Central memory CD8-positive, alpha-beta T cell (primary cell): Measurements from ENCODE around the gene RADIL.
A peak's percentile ranks its signal among the peaks of the same experiment; 100 is the strongest.

Experiments used
- ATAC-seq: fragments of 150-1000 bp; cut with Tn5 transposase; replicated peaks from 2 replicates; pipeline ENCODE4 v1.10.0; 2022; ENCODE audit warnings: mild to moderate bottlenecking, moderate FRiP score, moderate number of reproducible peaks; ENCODE audit not compliant: poor library complexity, severe bottlenecking; ENCODE audit errors: extremely low read depth
- DNase-seq, 2 donors: peaks; one replicate each; pipeline ENCODE4 v3.0.0; 2021; ENCODE audit warnings: low spot score in 2 of 2
- H3K27ac Mint-ChIP-seq: one replicate; pipeline ENCODE4 v1.8.0; 2022; ENCODE audit warnings: low read depth, mild to moderate bottlenecking, moderate library complexity, mixed read lengths
- H3K27me3 Mint-ChIP-seq: one replicate; pipeline ENCODE4 v1.8.0; 2022; ENCODE audit warnings: mixed read lengths
- H3K36me3 Mint-ChIP-seq: one replicate; pipeline ENCODE4 v1.8.0; 2022; ENCODE audit warnings: mild to moderate bottlenecking, moderate library complexity, mixed read lengths; ENCODE audit not compliant: insufficient read depth
- H3K4me1 Mint-ChIP-seq: one replicate; pipeline ENCODE4 v1.8.0; 2022; ENCODE audit warnings: mixed read lengths
- H3K4me3 Mint-ChIP-seq: one replicate; pipeline ENCODE4 v1.8.0; 2022; ENCODE audit warnings: mild to moderate bottlenecking, moderate library complexity, mixed read lengths
- H3K9me3 Mint-ChIP-seq: one replicate; pipeline ENCODE4 v1.8.0; 2022; ENCODE audit warnings: mixed read lengths

Gene RADIL

GRCh38 chr7:4878336-4879335 lies 4.9 kb downstream of the RADIL start:
- H3K27me3 Mint-ChIP-seq: peaks cover 30% of the 10 kb centered on the region
- no peak for DNase-seq
- no peaks in the 10 kb centered on the region for H3K36me3 Mint-ChIP-seq
- no peak overlapping the region for H3K4me3 Mint-ChIP-seq
- no peak overlapping the region for H3K27ac Mint-ChIP-seq
- H3K4me1 Mint-ChIP-seq: peaks cover 10% of the 10 kb centered on the region
- no peak for ATAC-seq
- no peaks in the 10 kb centered on the region for H3K9me3 Mint-ChIP-seq

DNA sequence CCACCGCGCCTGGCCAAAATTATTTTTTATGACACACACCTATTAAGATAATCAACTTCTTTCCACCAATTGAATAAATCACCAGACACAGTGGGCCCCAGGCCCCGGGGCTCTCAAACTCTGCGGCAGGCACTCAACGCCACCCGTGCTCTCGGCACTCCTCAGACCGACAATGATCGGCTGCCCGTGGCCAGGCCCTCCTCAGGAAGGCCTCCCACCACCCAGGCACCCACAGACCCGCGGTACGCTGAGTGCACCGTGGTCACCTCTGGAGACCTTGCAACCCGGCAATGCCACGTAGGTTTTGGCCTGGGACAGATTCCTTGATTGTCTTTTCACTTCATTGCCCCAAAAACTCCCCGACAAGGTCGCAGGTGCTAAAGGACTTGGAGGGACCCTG lies 6.9 kb downstream of the RADIL start:
- Mint-ChIP-seq H3K4me3 (no peak overlapping the region), H3K27me3 (peaks cover 39% of the 10 kb centered on the region), H3K9me3 (no peaks in the 10 kb centered on the region), H3K27ac (no peak overlapping the region), H3K4me1 (no peaks in the 10 kb centered on the region), H3K36me3 (no peaks in the 10 kb centered on the region)
- no peak for ATAC-seq
- no peak for DNase-seq

- Mint-ChIP-seq H3K27ac (no peak overlapping the region), H3K4me1 (peaks cover 5% of the 10 kb centered on the region), H3K36me3 (no peaks in the 10 kb centered on the region), H3K4me3 (no peak overlapping the region), H3K9me3 (no peaks in the 10 kb centered on the region), H3K27me3 (peaks cover 46% of the 10 kb centered on the region)
- ATAC-seq (no peak), DNase-seq (no peak)
These were observed 8.1 kb downstream of the RADIL start for GRCh38 chr7:4875391-4875790.

DNA sequence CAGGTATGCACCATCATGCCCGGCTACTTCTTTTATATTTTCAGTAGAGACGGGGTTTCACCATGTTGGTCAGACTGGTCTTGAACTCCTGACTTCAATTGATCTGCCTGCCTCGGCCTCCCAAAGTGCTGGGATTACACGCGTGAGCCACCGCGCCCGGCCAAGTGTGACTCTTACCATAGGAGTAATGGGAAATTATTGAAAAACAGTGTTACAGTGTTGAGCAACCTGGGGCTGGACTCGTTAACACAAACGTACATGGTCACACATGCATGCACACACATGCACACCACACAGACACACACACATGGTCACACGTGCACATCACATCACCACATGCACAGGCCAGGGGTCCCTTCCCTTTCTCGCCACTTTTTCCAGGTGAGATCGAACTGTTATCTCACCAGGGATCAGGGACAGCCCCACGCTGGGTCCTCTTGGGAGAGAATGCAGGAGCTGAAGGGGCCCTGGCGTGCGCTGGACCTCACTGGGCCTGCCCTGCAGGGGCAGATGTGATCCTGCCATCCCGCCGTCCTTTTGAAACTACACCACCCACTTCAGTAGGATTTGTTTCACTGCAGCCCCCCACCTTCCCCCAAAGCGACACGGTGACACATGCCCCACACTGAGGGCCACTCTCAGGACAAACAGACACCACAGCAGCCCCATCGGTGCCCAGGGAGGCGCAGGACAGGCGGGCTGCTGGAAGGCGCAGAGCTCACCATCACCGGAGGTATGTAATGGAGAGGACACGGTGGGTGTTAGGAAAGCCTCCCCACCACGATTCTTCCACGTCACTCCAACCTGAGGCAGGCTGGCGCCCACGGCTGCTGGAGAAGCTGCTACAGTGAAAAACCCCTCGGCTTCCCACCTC lies 10.2 kb downstream of the RADIL start:
- no peak for DNase-seq
- H3K27me3 Mint-ChIP-seq: peaks cover 54% of the 10 kb centered on the region
- H3K9me3 Mint-ChIP-seq: no peaks in the 10 kb centered on the region
- no peak for ATAC-seq
- no peak overlapping the region for H3K4me3 Mint-ChIP-seq
- H3K27ac Mint-ChIP-seq: no peak overlapping the region
- peaks cover 5% of the 10 kb centered on the region for H3K4me1 Mint-ChIP-seq
- H3K36me3 Mint-ChIP-seq: no peaks in the 10 kb centered on the region

DNA sequence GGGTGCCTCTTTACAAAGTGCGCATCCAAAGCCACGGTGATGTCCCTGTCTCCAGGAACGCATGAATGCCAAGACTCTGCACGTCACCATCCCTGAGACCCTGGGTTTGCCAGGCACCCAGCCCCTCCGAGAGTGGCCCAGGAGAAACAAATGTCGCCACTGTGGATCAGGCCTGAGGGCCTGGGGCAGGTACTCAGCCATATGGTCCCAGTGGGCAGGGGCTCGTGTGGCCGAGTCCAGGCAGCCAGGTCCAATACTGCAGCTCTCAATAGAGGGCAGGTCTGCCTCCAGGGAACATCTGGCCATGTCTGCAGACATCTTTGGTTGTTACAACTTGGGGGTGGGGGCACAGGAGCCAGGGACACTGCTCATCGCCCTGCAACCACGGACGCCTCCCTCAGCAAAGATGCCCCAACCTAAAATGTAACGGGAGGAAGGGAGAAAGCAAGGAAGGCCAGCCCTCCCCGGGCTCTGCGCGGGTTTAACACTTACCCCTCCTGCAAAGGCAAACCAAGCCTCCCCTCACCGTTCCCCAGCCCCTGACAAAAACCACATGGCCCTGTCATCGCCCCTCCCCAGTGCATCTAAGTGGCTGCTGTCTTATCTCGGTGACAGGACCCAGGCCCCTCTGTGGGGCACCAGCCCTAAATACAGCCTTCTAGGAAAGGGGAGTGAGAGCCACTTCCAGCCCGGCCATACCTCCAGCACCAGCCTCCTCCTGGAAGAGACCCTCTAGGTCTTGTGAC lies 11.4 kb downstream of the RADIL start:
- peak overlapping the region; percentile 22 for H3K27ac Mint-ChIP-seq
- H3K27me3 Mint-ChIP-seq: peaks cover 45% of the 10 kb centered on the region
- H3K4me3 Mint-ChIP-seq: peak overlapping the region; percentile 29
- no peaks in the 10 kb centered on the region for H3K9me3 Mint-ChIP-seq
- DNase-seq: no peak
- no peaks in the 10 kb centered on the region for H3K36me3 Mint-ChIP-seq
- ATAC-seq: no peak
- H3K4me1 Mint-ChIP-seq: peaks cover 5% of the 10 kb centered on the region

DNA sequence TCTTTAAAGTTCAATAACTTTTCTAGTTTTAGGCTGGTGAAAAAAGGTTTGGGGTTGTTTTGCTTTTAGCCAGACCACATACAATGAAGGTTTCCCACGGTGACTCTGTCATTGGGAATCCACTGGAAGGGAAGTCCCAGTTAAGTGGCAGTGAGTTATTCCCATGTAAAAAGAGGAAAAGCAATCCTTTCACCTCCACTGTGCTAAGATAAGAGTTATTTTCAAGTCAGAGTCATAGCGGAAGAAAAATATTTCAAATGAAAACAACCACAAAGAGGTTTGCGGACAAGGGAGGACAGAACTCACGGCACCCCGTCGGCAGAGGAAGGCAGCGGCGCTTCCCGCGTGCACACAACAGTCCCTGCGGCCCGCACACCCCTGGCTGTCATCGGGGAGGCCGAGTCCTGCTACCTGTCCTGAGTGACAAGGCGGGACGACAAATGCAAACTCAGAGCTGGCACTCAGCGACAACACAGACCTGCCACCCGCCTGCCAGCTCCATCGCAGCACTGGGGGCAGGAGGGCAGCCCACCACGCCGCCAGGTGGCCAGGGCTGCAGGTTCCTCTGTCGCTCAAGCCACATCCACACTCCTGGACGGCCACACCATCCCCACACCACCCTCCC lies 12.3 kb downstream of the RADIL start:
- Mint-ChIP-seq H3K27ac (no peak overlapping the region), H3K4me1 (peaks cover 5% of the 10 kb centered on the region), H3K4me3 (no peak overlapping the region), H3K36me3 (no peaks in the 10 kb centered on the region), H3K9me3 (no peaks in the 10 kb centered on the region), H3K27me3 (peaks cover 45% of the 10 kb centered on the region)
- no peak for DNase-seq
- ATAC-seq: no peak

DNA sequence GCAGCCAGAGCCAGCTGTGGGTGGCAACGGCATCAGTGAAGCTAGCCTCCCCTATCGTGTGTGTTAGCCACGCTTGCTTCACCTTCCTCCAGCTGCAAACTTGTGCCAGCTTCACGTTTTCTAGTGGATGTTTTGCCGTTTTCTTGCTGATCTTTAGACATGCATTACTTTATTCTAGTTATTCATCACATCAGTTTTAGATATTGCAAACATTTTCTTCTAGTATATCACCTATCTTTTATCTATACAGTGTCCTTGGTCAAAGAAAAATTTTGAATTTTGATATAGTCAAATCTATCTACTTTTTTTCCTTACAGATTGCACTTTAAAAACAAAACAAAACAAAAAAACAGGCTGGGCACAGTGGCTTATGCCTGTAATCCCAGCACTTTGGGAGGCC lies 15.0 kb downstream of the RADIL start:
- DNase-seq (no peak), ATAC-seq (no peak)
- Mint-ChIP-seq H3K4me3 (no peak overlapping the region), H3K27ac (no peak overlapping the region), H3K4me1 (peaks cover 5% of the 10 kb centered on the region), H3K27me3 (peaks cover 68% of the 10 kb centered on the region), H3K36me3 (peaks cover 2% of the 10 kb centered on the region), H3K9me3 (no peaks in the 10 kb centered on the region)

GRCh38 chr7:4866528-4867496 lies 16.7 kb downstream of the RADIL start:
- peaks cover 4% of the 10 kb centered on the region for H3K36me3 Mint-ChIP-seq
- H3K27me3 Mint-ChIP-seq: peaks cover 68% of the 10 kb centered on the region
- no peaks in the 10 kb centered on the region for H3K9me3 Mint-ChIP-seq
- H3K4me3 Mint-ChIP-seq: no peak overlapping the region
- ATAC-seq: no peak
- no peak overlapping the region for H3K27ac Mint-ChIP-seq
- peaks cover 5% of the 10 kb centered on the region for H3K4me1 Mint-ChIP-seq
- DNase-seq: no peak

DNA sequence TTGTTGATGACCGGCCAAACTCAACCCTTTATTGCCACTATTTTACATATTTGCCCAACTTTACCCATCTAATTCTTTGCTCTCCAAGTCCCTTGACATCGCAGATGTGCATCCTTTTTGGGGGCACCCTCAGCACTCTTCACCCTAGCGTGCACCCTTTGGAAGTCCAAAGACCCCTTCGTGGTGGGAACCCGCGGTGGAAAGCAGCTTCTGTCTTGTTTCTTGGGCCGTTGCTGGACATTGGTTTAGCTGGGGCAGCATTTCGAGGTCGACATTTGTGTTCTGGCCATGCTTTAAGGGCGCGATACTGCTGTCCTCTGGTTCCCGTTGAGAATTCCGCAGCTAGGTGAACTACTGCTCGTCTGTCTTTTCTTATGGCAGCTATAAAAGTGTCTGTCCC lies 21.4 kb downstream of the RADIL start:
- Mint-ChIP-seq H3K9me3 (no peaks in the 10 kb centered on the region), H3K4me3 (peak overlapping the region; percentile 59), H3K27me3 (peaks cover 58% of the 10 kb centered on the region), H3K27ac (peak overlapping the region; percentile 42), H3K36me3 (peaks cover 4% of the 10 kb centered on the region), H3K4me1 (no peaks in the 10 kb centered on the region)
- ATAC-seq (no peak), DNase-seq (no peak)

DNA sequence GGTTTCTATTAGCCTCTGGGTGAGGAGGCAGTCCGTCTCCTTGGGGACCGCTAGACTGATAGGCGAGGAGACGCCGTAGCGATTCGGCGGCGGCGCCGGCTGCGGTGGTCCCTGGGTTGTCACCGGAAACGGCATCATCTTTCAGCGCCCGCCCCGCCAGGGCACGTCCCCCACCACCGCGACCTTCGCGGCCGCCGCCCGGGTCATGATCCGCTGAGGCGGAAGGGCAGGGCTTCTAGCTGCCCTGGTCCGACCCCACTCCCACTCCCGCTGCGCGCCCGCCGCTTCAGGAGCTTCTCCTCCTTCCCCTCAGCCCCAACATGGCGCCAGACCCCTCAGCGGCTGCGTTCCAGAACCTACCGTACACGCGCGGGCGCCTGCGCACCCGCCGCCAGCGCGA lies 21.8 kb downstream of the RADIL start, which contains the start of gene PAPOLB:
Gene PAPOLB (minus strand): TSS at position 358 of the 400 bp plus-strand sequence. CDS start 220 bp downstream, at position 138.
- H3K36me3 Mint-ChIP-seq: peaks cover 4% of the 10 kb centered on the region
- H3K27me3 Mint-ChIP-seq: peaks cover 60% of the 10 kb centered on the region
- DNase-seq (peak in 1 of 2 donors; percentile 23), ATAC-seq (peak; percentile 65)
- H3K9me3 Mint-ChIP-seq: no peaks in the 10 kb centered on the region
- peak within 1 kb of the TSS; percentile 42 for H3K27ac Mint-ChIP-seq
- H3K4me3 Mint-ChIP-seq: peak within 1 kb of the TSS; percentile 59
- H3K4me1 Mint-ChIP-seq: no peaks in the 10 kb centered on the region

- Mint-ChIP-seq H3K9me3 (no peaks in the 10 kb centered on the region), H3K36me3 (peaks cover 4% of the 10 kb centered on the region), H3K4me3 (peak overlapping the region; percentile 59), H3K4me1 (no peaks in the 10 kb centered on the region), H3K27ac (peak overlapping the region; percentile 42), H3K27me3 (peaks cover 60% of the 10 kb centered on the region)
- no peak for ATAC-seq
- DNase-seq: no peak
These were observed 22.3 kb downstream of the RADIL start for GRCh38 chr7:4861227-4861626.
